Kidney epithelial cell (primary cell): ENCODE data around the gene PTPRR. TPM values are rescaled to one million over a fixed set of nuclear protein-coding genes. Genes with fewer than 3 reads are reported as not detected.

ENCODE experiments used
- DNase-seq: peaks from one replicate; pipeline ENCODE4 v3.0.0-alpha.2; 2010; ENCODE audit warnings: low read depth
- H3K27me3 ChIP-seq: 2 replicates; pipeline ENCODE4 v1.6.0; 2011; ENCODE audit warnings: low read length; ENCODE audit not compliant: control insufficient read depth, insufficient read depth
- H3K36me3 ChIP-seq: 2 replicates; pipeline ENCODE4 v1.5.1; 2011; ENCODE audit warnings: low read length; ENCODE audit not compliant: control insufficient read depth, insufficient read depth
- H3K4me3 ChIP-seq: 2 replicates; pipeline ENCODE4 v1.5.1; 2011; ENCODE audit warnings: low read depth, mild to moderate bottlenecking, control low read depth, low read length
- CTCF ChIP-seq: IDR thresholded peaks from 2 replicates; pipeline ENCODE4 v1.5.1; 2011; ENCODE audit warnings: mild to moderate bottlenecking, moderate library complexity, low read length, control low read depth, inconsistent platforms; ENCODE audit not compliant: insufficient read depth, poor library complexity, severe bottlenecking
- total RNA-seq: library from RNA; depleted of rRNA; stranded (reverse); fragments of >200 nt; gene quantifications from 2 replicates; pipeline ENCODE4 v1.2.3, GENCODE V29; 2015

The PTPRR gene
- total RNA-seq, 1 donor from 2014 or later: 2.3 TPM

DNA sequence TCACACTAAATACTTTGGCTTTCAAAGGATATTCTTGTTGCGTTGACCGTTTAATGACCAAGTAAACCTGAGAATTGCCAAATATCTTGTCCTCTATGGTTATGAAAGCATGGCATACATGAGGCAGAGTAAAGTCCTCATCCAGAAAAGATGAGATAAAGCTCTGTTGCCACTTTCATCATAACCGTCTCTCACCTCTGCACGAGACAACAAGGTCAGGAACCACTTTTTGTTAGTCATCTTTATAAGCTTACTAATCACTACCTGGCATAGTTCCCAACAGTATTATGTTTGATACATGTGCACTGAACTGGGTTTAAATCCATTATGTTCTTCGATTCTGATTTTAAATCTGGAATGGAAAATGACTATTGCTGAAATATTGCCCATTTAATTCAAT is 314.6 kb downstream of the PTPRR start:
- no peaks in the 10 kb centered on the region for H3K36me3 ChIP-seq
- H3K4me3 ChIP-seq: no peak overlapping the region
- H3K27me3 ChIP-seq: no peaks in the 10 kb centered on the region
- no peak for DNase-seq
- TF ChIP-seq CTCF: no peak

- no peak for TF ChIP-seq CTCF
These were observed 315.9 kb downstream of the PTPRR start for GRCh38 chr12:70604662-70605061.

DNA sequence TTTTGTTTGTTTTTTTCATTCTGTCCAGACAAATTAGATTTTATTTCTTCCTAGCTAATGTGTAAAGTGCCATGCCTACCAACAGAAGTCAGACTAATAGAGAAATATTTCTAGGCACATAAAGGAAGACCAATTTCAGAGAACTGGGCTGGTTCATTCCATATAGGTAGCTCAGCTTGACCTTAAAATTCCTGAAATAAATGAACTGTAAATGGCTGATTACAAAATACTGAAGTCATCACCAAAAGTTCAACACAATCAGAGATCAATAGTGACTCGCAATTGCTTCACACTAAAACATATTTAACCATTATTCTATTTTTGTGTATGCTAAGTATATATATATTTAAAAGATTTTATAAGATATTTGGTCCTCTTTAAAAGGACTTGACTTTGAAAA is 317.5 kb downstream of the PTPRR start:
- no peak for TF ChIP-seq CTCF
- DNase-seq: peak; percentile 58

More at GRCh38 chr12:70604662-70605061, 315.9 kb downstream of the PTPRR start:
- Histone ChIP-seq H3K27me3 (no peaks in the 10 kb centered on the region), H3K36me3 (no peaks in the 10 kb centered on the region), H3K4me3 (no peak overlapping the region)
- DNase-seq: no peak

GRCh38 chr12:70598467-70599193 is 321.9 kb downstream of the PTPRR start:
- Histone ChIP-seq H3K36me3 (no peaks in the 10 kb centered on the region), H3K27me3 (no peaks in the 10 kb centered on the region), H3K4me3 (no peak overlapping the region)
- TF ChIP-seq CTCF: no peak
- no peak for DNase-seq

More for the DNA sequence above, 317.5 kb downstream of the PTPRR start:
- Histone ChIP-seq H3K4me3 (no peak overlapping the region), H3K36me3 (no peaks in the 10 kb centered on the region), H3K27me3 (no peaks in the 10 kb centered on the region)

- Histone ChIP-seq H3K4me3 (no peak overlapping the region), H3K27me3 (no peaks in the 10 kb centered on the region), H3K36me3 (no peaks in the 10 kb centered on the region)
- TF ChIP-seq CTCF: no peak
- DNase-seq: no peak
These were observed 327.9 kb downstream of the PTPRR start for GRCh38 chr12:70592664-70593063.
